ENCODE results near the gene PLXDC2. TPM values are rescaled to one million over a fixed set of nuclear protein-coding genes. Genes with fewer than 3 reads are reported as not detected.

PLXDC2 gene
- total RNA-seq, 1 experiment from 2014 or later = 0.20 TPM

GRCh38 chr10:20254078-20254477 lies 437.8 kb downstream of the PLXDC2 start:
- no TSS peak for BruUV-seq (replicated peaks)
- no peaks in the 10 kb centered on the region for H3K4me1 ChIP-seq (ENCODE audit: control insufficient read depth in 1 of 2, insufficient read depth in 2 of 2, low read length in 2 of 2)
- POLR2A ChIA-PET = no interaction called here

More at GRCh38 chr10:20254078-20254477, 437.8 kb downstream of the PLXDC2 start:
- DNase-seq (ENCODE audit: low read depth, low spot score) (no peak), ATAC-seq (no peak)
- H3K9ac ChIP-seq (ENCODE audit: low read length) = no peak overlapping the region
- ChIA-PET RAD21 (ENCODE audit: low non-redundant PET in 1 of 2, low total read pairs in 2 of 2, uncharacterized antibody in 2 of 2, unreplicated experiment in 2 of 2) (no interaction called here), CTCF (no interaction called here)
- no peaks in the 10 kb centered on the region for H3K27me3 ChIP-seq (ENCODE audit: insufficient read depth, low read length)
- H3K27ac ChIP-seq (ENCODE audit: low read depth, low read length) = no peak overlapping the region
- H4K20me1 ChIP-seq (ENCODE audit: insufficient read depth) = no peaks in the 10 kb centered on the region
- H3K36me3 ChIP-seq (ENCODE audit: control insufficient read depth in 1 of 2, insufficient read depth in 2 of 2, low read length in 2 of 2) = no peaks in the 10 kb centered on the region
- peaks cover 0 to 15% of the 10 kb centered on the region in 2 experiments; a peak in 3 of 4 replicates for H3K9me3 ChIP-seq (ENCODE audit: control insufficient read depth in 1 of 2, insufficient read depth in 1 of 2, low read depth in 1 of 2, low read length in 2 of 2)
- no peak overlapping the region for H3K4me2 ChIP-seq (ENCODE audit: low read length)
- no peaks in the 10 kb centered on the region for H3K9me2 ChIP-seq (ENCODE audit: insufficient read depth)
- TF ChIP-seq EZH2phosphoT487 (IDR thresholded peaks at IDR 0.05; ENCODE audit: borderline replicate concordance) (no peak), SIN3A (IDR thresholded peaks at IDR 0.05; ENCODE audit: low read depth) (no peak), POLR2A (IDR thresholded peaks at IDR 0.05; ENCODE audit: borderline replicate concordance, extremely low read depth, insufficient read depth, insufficient read length) (no peak), CBX3 (IDR thresholded peaks at IDR 0.05; ENCODE audit: low read depth) (no peak), RAD21 (IDR thresholded peaks at IDR 0.05; ENCODE audit: low read depth) (no peak), ELF1 (IDR thresholded peaks at IDR 0.05; ENCODE audit: borderline replicate concordance, low read depth) (no peak), REST (IDR thresholded peaks at IDR 0.05; ENCODE audit: low read depth) (no peak), SP1 (IDR thresholded peaks at IDR 0.05; ENCODE audit: low read depth) (no peak), ZBTB33 (IDR thresholded peaks at IDR 0.05; ENCODE audit: extremely low read depth, insufficient replicate concordance, low read length) (no peak), ATF3 (IDR thresholded peaks at IDR 0.05) (no peak), TCF7L2 (IDR thresholded peaks at IDR 0.05; ENCODE audit: borderline replicate concordance, extremely low read depth, insufficient read depth, insufficient read length) (no peak), ZNF274 (IDR thresholded peaks at IDR 0.05; ENCODE audit: low read depth, low read length) (no peak), EZH2 (IDR thresholded peaks at IDR 0.05) (no peak), YY1 (IDR thresholded peaks at IDR 0.05; ENCODE audit: extremely low read depth, insufficient replicate concordance, low read depth, low read length) (no peak), SRF (IDR thresholded peaks at IDR 0.05; ENCODE audit: low read depth) (no peak), POLR2AphosphoS5 (IDR thresholded peaks at IDR 0.05; ENCODE audit: low read depth, low read length) (no peak)
- H2AFZ ChIP-seq (ENCODE audit: low read depth, low read length, poor library complexity, severe bottlenecking) = no peak overlapping the region
- H3K4me3 ChIP-seq (replicated peaks in 1 of 2; ENCODE audit: low read depth in 1 of 2, low read length in 2 of 2) = no peak overlapping the region
- H3K79me2 ChIP-seq (ENCODE audit: insufficient read depth, low read length) = no peaks in the 10 kb centered on the region
- intact Hi-C loops (cut with micrococcal nuclease) = no loop called here

All from HCT116 (cell line).